NCI-H524 treated with DMSO at 0.1 percent for 48 hours (cell line): Measurements from ENCODE around the gene DLEC1.
"Not testable (repeated sequence)": the region's sequence is repeated elsewhere in the genome, so short reads cannot be mapped to it uniquely, and the experiment has no call there.

Source experiments
- DNase-seq: peaks from one replicate; lab custom pipeline; 2025; lab: John Stamatoyannopoulos, UW

The DLEC1 gene

GRCh38 chr3:38083871-38084333, 44.9 kb downstream of the DLEC1 start:
- DNase-seq: no peak

DNA sequence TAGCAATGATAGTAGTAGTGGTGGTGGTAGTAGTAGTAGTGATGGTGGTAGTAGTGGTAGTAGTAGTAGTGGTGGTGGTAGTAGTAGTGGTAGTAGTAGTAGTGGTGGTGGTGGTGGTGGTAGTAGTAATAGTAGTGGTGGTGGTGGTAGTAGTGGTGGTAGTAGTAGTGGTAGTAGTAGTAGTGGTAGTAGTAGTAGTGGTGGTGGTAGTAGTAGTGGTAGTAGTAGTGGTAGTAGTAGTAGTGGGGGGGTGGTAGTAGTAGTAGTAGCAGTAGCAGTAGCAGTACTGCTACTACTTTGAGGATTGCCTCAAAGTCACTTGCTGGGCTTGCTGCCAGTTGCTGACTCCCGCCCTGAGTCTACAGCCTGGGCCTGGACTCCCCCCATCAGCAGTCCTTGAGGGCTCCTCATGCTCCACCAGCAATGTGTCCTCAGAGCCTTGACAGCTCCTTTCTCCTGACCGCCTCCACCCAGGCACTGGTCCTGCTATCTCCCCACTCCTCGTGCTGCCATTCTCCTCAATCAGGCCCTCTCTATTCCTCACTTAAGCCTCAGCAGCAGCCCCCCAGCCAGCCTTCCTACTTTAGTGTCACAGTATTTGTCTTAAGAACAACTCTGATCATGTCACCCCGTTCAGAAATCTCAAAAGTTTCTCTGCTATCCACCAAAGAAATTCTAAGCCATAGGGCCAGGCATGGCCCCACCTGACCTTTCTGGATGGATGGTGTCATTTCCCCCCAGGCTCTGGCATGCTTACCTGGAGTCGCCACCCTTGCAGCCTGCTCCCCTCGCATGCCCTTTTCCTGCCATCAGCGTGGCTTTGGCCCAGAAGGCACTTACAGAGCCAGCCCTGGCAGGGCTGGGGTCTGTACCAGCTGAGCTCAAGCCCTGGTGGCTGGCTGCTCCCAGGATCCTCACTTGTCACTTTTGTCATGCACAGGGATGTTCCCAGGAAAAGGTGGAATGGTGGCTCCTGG, 45.6 kb downstream of the DLEC1 start:
- DNase-seq: no peak

DNA sequence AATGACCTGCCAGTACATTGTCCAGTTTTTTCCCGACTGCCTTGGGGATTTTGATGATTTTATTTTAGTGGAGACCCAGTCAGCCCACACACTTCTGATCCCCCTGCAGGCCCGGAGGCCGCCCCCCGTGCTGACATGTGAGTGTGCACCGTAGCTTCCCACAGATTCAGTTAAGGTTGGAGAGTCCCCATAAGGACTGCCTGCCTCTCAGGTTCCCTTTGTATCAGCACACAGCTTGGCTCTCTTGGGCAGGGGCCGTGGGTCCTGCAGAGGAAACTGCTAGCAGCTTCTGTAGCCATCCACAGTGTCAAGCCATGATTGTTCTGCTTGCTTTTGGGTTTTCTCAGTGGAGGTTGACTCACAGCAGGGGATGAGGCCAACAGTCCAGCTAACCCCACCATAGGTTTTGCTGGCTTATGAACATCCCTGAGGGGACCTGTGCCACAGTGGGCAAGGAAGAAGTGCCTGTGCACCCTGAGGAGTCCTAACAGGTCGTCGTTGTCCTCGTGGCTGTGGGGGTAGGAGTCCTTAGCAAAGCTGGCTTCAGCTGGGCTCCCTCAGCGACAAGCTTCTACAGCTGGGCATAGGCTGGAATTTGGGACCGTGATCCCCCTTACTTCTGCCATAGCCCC, 46.4 kb downstream of the DLEC1 start:
- DNase-seq: no peak

DNA sequence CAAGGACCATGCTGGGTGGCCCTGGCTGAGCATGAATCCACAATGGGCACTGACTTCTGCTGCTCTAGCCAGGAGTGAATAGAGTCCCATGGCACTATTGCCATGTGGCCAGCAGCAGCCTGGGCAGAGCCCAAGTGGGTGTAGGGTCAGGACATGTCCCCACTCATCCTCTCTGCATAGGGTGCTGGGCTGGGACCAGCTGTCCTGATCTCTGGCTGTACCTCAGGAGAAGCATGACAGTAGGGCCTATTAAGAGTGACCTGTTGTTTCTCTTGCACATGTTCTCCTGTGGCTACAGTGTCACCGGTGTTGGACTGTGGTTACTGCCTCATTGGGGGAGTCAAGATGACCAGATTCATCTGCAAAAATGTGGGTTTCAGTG, 46.9 kb downstream of the DLEC1 start:
- DNase-seq: no peak

DNA sequence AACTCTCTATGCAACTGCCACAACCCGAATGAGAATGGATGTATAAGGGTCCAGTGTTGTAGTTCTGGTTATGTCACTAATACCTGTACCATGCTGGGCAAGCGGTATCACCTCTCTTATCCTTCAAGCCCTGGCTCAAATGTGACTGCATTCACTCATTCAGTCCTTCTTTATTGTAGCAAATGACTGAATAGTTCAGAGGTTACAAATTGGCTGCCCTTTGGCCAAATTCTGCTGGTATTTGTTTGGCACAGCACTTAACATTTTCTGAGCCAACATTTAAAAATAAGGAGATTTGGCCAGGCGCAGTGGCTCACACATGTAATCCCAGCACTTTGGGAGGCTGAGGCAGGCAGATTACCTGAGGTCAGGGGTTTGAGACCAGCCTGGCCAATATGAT, 47.5 kb downstream of the DLEC1 start:
- DNase-seq: no peak

DNA sequence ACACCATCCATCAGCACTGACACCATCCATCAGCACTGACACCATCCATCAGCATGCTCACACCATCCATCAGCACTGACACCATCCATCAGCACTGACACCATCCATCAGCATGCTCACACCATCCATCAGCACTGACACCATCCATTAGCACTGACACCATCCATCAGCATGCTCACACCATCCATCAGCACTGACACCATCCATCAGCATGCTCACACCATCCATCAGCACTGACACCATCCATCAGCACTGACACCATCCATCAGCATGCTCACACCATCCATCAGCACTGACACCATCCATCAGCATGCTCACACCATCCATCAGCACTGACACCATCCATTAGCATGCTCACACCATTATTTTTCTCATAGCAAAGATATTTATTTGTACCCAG, 48.3 kb downstream of the DLEC1 start:
- DNase-seq: not testable (repeated sequence)

DNA sequence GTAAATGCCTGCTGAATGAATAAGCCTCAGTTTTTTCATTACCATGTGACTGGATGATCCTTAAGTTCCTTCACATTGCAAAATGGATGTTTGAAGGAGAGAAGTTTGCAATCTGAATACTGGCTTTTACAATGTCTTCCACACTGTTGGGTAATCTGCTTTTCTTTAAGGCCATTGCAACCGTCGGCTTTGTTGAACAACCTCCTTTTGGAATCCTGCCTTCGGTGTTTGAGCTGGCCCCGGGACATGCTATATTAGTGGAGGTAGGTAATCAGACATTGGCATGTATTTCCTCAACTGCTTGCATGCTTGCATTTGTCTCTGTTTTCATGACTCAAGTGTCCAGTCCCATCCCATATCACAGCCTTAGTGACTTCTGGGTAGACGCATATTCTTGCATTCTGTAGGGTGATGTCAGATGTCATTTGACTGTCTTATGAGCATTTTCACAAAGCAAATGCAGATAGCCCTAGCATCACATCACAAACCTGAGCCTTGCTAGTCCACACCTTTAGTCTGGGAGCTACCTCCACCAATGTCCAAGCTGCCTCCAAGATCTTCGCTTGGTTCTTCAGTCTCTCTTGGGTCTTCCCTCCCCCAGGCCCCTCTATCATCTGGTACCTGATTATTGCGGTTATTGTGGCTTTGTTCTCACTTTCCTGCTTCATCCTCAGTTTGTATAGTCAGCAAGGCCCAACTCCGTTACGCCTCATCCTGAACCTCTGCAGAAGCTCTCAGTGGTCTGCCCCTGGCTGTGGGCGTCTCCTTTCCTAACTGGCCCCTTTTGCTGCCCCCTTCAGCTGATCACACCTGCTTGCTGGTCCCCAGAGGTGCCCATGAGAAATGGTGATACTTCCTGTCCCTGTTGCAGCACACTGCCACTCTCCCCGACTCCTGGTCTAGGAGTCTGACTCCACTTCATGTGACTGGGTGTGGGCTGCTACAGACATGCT, 49.4 kb downstream of the DLEC1 start:
- no peak for DNase-seq

DNA sequence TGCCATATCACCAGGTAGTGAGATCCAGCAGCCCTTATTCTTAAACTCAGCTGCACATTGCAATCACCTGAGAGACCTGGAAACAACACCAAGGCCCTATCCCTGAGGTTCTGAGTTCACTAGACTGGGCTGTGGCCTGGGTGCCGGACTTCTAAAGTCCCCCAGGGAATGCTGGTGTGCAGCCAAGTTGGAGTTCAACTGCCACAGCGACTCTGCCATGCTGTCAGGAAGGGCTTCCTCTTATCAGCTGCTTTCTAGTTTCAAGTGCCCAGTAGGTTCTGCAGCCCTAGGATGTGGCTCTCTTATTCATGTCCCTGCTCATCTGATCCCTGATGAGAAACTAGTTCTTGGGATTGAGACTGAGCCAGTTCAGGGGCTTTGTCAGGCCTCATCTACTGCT, 50.2 kb downstream of the DLEC1 start:
- no peak for DNase-seq

DNA sequence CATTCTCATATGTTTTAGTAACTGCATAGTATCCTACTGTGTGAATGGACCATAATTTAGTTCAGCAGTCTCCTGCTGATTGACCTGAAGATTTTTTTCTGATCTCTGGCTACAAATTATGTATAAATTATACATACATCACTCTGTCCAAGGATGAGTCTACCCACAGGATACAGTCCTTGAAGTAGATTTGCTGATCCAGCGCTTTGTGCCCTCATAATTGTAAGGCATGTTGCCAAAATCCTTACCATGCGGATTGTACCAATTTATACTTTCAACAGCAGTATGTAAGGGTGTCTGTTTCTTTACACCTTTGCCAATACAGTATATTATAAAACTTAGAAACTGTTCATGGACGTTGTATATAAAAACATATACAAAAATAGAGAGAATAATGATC, 51.4 kb downstream of the DLEC1 start:
- DNase-seq: no peak

GRCh38 chr3:38094999-38095398, 56.0 kb downstream of the DLEC1 start:
- no peak for DNase-seq

DNA sequence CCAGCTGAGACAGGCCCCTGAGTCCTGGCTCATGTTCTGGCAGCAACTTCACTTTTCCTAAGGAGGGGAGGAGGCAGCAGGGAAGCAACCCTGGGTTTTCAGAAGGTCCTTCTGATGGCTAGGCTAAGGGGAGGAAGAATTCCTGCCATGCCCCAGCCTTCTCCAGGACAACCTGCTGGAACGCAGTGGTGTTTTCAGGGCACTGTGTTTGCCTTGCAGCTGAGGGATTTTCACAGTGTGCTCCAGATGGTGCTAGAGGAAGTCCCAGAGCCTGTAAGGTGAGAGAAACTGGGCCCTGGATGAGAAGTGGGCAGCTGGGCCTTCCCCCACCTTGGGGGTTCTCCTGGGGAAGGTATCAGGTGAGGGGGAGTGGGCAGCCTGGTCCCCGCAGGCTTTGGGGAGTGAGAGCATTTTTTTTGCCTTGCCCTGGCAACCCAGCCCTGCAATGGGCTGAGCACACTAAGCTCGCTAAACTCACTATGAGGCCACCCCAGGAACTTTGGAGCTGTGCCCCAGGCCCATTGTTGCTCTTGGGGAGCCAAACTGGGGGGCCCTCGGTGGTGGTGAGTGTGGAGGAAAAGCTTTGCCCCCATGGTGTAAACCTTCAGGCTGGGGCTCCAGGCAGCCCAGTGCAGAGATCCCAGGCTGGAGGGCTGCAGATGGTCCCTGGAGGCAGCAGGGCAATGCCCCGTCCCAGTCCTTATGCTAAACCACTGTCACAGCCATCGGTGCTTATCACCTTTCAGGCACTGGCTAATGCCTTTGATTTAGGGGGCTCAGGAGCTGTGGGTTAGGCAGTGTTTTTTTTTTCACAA, 56.9 kb downstream of the DLEC1 start:
- DNase-seq: no peak

DNA sequence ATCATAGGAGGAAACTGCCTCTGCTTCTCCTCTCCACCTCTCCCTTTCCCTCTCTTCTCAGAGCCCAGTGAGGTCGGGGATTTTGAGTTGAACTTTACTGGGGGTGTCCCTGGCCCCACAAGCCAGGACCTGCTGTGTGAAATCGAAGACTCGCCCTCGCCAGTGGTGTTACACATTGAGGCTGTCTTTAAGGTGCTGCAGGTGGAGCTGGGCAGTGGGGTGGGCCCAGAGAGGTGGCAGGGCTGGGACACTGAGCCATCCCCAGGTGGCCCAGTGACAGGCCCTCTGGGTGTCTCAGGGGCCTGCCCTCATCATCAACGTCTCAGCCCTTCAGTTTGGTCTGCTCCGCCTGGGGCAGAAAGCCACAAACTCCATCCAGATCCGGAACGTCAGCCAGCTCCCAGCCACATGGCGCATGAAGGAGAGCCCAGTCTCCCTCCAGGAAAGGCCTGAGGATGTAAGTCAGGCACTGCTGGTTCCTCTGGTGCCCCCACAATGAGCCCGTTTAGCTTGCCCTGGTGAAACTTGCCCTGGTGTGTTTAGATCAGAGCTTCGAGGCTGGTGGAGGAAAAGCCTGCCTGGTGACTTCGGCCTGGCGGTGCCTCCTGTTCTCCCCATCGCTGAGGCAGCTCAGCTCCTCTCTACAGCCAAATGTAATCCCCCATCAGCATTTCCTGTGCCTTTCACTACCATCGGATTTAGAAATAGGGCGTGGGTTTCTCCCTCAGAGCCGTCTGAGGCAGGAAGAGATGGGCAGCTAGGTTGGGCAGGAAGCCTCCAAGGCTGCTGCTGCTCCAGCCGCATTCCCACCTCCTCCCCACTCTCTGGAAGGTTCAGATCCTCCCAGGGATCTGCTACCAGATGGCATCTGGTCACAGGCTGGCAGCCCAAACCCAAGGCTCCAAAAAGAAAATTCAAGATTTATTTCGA, 58.7 kb downstream of the DLEC1 start:
- DNase-seq: no peak

- no peak for DNase-seq
These were observed 59.3 kb downstream of the DLEC1 start for GRCh38 chr3:38098376-38098723.

DNA sequence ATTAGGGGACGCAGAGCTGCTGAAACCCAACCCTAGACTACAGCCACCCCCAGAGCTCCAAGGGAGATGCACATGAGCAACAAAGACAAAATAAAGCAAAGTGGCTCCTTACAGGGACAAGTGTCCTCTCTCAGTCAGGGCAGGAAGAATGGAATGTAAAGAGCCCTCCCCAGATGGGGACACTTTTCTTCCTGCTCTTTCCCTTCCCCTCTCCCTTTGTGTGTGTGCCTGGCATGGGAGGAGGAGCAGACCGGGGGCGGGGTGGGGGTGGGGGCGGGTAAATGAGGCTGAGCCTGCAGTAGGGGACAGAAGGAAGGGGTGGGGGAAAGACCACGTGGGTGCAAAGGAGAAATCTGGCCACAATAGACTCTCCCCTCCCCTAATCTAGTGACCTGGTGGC, 60.5 kb downstream of the DLEC1 start:
- no peak for DNase-seq

DNA sequence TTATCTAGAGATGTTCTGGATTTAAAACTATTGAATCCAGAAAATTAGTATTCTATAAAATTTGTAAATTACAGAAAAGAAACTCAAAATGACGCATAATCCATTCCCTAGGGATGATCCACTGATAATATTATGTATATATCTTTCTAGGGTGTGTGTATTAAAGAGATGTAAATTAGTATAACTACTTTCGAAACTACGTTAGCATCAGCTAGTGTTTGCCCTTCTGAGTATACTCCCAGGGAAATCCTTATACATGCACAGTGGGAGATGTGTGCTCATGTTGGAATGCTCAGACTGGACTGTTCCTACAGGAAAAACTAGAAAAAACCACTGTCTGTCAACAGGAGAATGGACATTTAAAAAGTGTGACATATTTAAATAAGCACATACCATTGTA, 61.5 kb downstream of the DLEC1 start:
- no peak for DNase-seq

GRCh38 chr3:38101811-38102443, 62.9 kb downstream of the DLEC1 start:
- no peak for DNase-seq

DNA sequence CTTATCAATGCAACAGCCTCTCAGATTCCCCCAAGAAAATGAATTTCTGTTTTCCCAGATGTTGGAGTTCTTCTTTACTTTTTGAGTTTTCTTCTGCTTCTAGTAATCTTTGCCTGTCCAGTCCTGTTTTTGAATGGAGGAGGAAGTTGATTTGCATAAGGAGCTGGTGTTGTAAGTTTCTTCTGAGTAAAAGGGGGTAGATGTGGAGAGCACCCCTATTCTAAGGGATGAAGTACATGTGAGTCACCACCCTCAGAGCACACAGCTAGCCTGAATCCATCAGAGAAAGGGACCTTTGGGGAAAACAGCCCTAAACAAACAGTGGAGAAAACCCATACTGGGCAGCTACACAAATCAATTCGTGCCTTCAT, 63.4 kb downstream of the DLEC1 start:
- DNase-seq: no peak

DNA sequence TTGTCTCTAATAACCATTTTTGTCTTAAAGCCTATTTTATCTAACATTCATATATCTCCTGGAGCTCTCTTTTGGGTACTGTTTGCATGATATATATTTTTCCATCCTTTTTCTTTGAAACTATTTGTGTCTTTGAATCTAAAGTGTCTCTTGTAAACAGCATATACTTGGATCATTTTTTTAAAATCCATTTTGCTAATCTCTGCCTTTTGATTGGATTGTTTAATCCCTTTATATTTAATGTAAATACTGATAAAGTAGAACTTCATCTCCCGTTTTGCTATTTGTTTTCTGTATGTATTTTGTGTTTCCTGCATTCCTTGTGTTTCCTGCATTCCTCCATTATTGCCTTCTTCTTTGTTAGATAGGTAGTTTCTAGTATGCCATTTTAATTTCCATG, 66.5 kb downstream of the DLEC1 start:
- DNase-seq: no peak

DNA sequence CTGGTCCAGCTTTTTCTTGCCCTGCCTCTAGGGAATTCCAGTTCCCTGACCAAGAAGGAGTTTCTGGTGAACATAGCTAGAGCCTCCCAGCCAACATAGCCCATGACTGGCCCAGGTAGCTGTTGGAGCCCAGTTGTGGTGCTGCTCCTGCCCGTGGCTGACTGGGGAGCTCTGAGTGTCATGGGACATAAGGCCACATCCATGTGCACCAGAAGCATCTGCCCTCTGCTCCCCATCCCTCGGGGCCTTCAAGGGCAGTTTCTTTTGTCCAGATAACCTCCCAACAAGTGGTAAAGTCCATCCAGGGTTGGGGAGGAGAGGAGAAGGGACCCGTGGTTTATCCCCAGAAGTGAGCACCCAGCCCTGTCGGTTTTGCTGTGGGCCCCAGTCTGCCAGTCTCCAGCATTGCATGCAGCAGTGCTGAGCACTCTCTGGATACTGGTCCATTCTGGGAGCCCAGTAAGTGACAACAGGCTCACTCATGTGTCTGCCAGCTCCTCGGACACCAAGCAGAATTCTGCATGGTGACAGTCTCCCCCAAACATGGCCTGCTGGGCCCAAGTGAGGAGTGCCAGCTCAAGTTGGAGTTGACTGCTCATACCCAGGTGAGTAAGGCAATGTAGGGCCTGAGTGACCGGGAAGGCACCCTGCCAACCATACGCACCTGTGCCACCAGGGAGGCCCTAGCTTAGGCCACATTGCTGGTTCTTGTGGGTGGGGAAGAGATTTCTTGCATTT, 69.1 kb downstream of the DLEC1 start:
- no peak for DNase-seq
